HTERT RPE-1 (cell line): Measurements from ENCODE around the gene CACNA2D1.

Experiments
- in situ Hi-C: fragments of 300-500 bp; cut with MboI; formaldehyde crosslinking; loops from 4 replicates; pipeline ENCODE4 v1.14.3; 2020; ENCODE audit warnings: low sequenced_read_pairs

Gene CACNA2D1

GRCh38 chr7:82234457-82235049 is 209.0 kb downstream of the CACNA2D1 start:
- in situ Hi-C loops, result no loop called here

GRCh38 chr7:82230811-82231581 is 212.6 kb downstream of the CACNA2D1 start:
- in situ Hi-C loops, result no loop called here

- in situ Hi-C loops, result no loop called here
Measured at GRCh38 chr7:82229164-82229563, 214.4 kb downstream of the CACNA2D1 start.

GRCh38 chr7:82226191-82226590 is 217.4 kb downstream of the CACNA2D1 start:
- in situ Hi-C loops, result no loop called here

GRCh38 chr7:82224529-82224928 is 219.0 kb downstream of the CACNA2D1 start:
- in situ Hi-C loops, result no loop called here

GRCh38 chr7:82223580-82223979 is 220.0 kb downstream of the CACNA2D1 start:
- in situ Hi-C loops, result no loop called here

GRCh38 chr7:82221152-82221674 is 222.4 kb downstream of the CACNA2D1 start:
- in situ Hi-C loops, result no loop called here

GRCh38 chr7:82212466-82212865 is 231.1 kb downstream of the CACNA2D1 start:
- in situ Hi-C loops, result no loop called here

- in situ Hi-C loops, result no loop called here
Measured at GRCh38 chr7:82211333-82211732, 232.2 kb downstream of the CACNA2D1 start.

GRCh38 chr7:82210416-82211184 is 233.0 kb downstream of the CACNA2D1 start:
- in situ Hi-C loops, result no loop called here

GRCh38 chr7:82209179-82209747 is 234.3 kb downstream of the CACNA2D1 start:
- in situ Hi-C loops, result no loop called here

GRCh38 chr7:82204694-82205093 is 238.9 kb downstream of the CACNA2D1 start:
- in situ Hi-C loops, result no loop called here

GRCh38 chr7:82202965-82203364 is 240.6 kb downstream of the CACNA2D1 start:
- in situ Hi-C loops, result no loop called here

GRCh38 chr7:82202107-82202506 is 241.5 kb downstream of the CACNA2D1 start:
- in situ Hi-C loops, result no loop called here

GRCh38 chr7:82200601-82201000 is 243.0 kb downstream of the CACNA2D1 start:
- in situ Hi-C loops, result no loop called here

- in situ Hi-C loops, result no loop called here
Measured at GRCh38 chr7:82194016-82194643, 249.4 kb downstream of the CACNA2D1 start.

- in situ Hi-C loops, result no loop called here
Measured at GRCh38 chr7:82188636-82189035, 254.9 kb downstream of the CACNA2D1 start.

GRCh38 chr7:82185443-82185842 is 258.1 kb downstream of the CACNA2D1 start:
- in situ Hi-C loops, result no loop called here

GRCh38 chr7:82183634-82184033 is 259.9 kb downstream of the CACNA2D1 start:
- in situ Hi-C loops, result no loop called here

GRCh38 chr7:82179311-82179710 is 264.3 kb downstream of the CACNA2D1 start:
- in situ Hi-C loops, result no loop called here

GRCh38 chr7:82175319-82175718 is 268.3 kb downstream of the CACNA2D1 start:
- in situ Hi-C loops, result no loop called here
